Epidermal melanocyte (primary cell): ENCODE results near the gene PAN3.
"Not testable (repeated sequence)": the region's sequence is repeated elsewhere in the genome, so short reads cannot be mapped to it uniquely, and the experiment has no call there.

Source experiments
- DNase-seq: peaks from one replicate; pipeline ENCODE4 v3.0.0; 2011; ENCODE audit warnings: low spot score; ENCODE audit not compliant: insufficient read length

Gene PAN3

DNA sequence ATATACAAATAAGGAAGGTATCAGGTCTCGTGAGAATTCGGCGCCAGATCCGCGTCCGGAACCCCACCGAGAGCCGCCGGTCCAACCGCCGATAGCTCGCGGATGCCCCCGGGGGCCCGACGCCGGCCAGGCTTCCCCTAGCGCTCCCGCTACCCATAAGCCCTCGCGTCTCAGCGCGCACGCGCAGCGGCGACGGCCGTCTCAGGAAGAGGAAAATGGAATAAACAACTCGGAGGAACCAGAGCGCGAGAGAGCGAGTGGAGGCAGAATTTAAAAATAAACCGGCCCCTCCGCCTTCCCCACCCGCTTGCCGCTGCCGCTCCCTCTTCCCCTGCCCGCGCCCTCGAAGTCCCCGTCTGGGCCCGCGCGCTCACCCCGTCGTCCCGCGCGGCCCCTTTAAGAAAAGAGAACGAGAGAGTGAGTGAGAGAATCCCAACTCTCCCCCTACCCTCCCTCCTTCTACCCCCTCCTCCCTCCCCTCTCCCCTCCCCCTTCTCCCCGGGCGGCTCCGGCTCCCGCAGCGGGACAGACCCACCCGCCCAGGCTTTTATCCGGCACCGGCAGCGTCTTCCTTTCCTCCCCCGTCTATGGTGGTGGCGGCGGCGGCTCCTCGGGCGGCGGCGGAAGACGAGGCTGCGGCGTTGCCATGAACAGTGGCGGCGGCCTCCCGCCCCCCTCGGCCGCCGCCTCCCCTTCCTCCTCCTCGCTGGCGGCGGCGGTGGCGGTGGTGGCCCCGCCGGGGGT is at the start of gene PAN3:
TSS of gene PAN3 (plus strand) at position 534 of the 744 bp plus-strand sequence. CDS start at position 647, 113 bp downstream.
- DNase-seq, result peak; percentile 73

- DNase-seq, result no peak
Measured at GRCh38 chr13:28089065-28089464, 49.3 kb upstream of the PAN3 start.

GRCh38 chr13:28092431-28092830 is 45.9 kb upstream of the PAN3 start:
- no peak for DNase-seq

- no peak for DNase-seq
Measured at GRCh38 chr13:28093881-28094280, 44.5 kb upstream of the PAN3 start.

- no peak for DNase-seq
Measured at GRCh38 chr13:28094306-28094705, 44.0 kb upstream of the PAN3 start.

DNA sequence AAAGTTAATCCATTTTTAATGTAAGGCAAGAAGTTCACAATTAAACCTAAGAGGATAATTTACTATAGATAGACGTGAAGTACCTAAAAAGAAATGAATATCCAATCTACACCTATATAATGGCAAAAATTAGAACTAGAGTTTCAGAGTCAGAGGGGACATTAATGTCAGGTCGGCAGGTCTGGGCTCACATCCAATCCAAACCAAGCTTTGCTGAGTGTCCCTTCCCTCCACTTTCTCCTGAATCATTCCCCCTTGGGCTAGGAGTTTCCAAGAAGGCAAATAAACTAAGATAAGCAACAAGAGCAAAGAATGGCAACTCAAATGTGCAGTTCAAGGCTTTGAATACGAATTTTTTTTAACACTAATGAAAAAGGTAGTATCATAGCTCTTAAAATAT is 40.8 kb upstream of the PAN3 start:
- DNase-seq, result no peak

GRCh38 chr13:28099396-28100149 is 38.8 kb upstream of the PAN3 start:
- DNase-seq, result no peak

- DNase-seq, result no peak
Measured at GRCh38 chr13:28100150-28101121, 37.9 kb upstream of the PAN3 start, which contains the start of gene FLT3. Gene FLT3, minus strand, starts transcription at chr13:28100576. Its CDS starts 66 bp downstream, at chr13:28100510.

GRCh38 chr13:28101886-28102285 is 36.5 kb upstream of the PAN3 start:
- not testable (repeated sequence) for DNase-seq

DNA sequence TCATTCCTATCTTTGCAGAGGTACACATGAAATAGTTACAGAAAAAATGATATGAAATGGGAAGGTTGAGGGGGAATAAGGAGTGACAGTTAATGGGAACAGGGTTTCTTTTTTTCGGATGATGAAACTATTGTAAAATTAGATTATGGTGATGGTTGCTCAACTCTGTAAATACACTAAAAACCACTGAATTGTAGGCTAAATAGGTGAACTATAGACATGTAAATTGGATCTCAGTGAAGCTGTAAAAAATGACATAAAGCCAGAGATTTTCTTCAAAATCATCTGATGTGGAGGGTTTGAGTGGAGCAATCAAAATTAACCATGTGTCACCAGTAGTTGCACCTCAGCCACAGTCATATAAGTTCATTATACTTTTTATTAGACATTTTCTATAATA is 31.4 kb upstream of the PAN3 start:
- no peak for DNase-seq

DNA sequence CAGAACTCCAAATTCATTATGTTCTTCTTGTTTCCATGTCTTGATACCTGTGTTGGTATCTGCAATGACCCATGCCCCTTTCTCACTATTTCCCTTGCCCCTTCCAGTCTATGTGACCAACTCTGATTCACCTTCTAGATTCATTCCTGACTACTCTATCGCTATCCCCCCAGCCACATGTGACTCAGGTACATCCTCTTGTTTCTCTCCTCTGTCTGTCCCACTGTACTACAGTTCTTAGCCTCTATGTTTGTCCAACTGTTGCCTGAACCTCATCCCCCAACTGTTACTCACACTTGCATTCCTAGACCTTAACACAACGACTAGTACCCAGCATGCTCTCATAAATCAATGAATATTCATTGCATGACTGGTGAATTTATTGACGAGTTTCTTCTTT is 27.9 kb upstream of the PAN3 start:
- DNase-seq, result no peak

DNA sequence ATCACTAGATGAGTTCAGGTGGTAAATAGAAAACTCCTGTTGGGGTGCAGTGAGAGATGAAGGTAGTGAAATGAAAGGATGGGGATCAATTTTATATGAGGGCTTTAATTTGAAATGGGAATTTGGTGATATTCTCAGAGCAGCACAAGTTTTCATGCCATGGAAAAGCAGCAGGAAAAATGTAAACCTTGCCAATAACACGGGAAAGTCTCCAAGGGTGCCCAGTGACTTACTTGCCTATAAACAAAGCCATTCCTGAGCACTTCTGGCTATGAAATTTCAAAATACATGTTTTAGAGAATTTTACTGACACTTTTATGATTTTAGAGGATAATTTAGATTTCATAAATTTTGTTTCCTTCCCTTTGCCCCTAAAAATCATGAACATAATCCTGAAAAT is 21.6 kb upstream of the PAN3 start:
- no peak for DNase-seq

GRCh38 chr13:28117689-28118377 is 20.5 kb upstream of the PAN3 start:
- DNase-seq, result no peak

GRCh38 chr13:28120317-28120716 is 18.0 kb upstream of the PAN3 start:
- no peak for DNase-seq

DNA sequence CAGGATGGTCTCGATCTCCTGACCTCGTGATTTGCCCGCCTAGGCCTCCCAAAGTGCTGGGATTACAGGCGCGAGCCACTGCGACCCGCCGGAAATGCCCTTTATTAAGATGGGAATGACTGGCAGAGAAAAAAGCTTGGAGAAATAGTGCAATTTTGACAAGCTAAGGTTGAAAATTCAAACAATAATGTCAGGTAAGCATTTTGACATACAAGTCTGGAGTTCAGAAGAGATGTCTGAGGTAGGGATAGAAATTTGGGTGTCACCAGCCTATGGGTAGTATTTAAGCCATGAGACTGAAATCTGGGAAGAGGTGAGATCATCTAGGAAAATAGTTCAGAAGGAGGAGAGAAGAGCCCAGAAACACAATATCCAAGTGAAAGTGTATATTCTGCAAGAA is 17.1 kb upstream of the PAN3 start:
- no peak for DNase-seq

DNA sequence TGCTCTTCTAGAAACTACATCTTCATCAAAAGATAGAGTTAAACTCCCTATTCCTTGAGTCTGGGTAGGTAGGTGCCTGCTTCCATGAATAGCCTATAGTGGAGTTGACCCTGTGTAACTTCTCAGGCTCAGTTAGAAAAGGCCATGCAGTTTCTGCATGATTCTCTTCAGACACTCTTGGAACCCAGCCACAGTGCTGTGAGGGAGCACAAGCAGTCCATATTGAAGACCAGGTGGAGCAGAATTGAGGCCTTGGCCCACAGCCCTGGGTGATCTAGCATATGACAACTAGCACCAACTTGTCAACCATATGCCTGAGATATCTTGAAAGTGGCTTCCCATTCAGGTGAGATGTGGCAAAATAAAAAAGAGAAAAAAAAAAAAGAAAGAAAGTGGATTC is 10.3 kb upstream of the PAN3 start:
- DNase-seq, result no peak

DNA sequence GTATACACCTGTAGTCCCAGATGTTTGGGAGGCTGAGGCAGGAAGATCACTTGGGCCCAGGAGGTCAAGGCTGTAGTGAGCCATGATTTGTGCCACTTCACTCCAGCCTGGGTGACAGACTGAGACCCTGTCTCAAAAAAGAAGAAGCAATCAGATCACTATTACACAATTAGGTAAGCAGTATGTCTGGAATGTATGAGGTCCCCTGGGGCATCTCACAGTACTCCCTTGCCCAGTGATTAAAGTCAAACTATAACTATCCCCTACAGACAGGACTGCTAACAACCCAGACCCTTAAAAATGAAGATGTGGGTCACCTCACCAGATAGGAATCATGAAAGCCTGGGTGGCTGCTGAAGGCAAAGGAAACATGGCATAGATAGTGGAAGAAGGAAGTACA is 9.4 kb upstream of the PAN3 start:
- no peak for DNase-seq

GRCh38 chr13:28129911-28130693 is 8.2 kb upstream of the PAN3 start:
- DNase-seq, result no peak

DNA sequence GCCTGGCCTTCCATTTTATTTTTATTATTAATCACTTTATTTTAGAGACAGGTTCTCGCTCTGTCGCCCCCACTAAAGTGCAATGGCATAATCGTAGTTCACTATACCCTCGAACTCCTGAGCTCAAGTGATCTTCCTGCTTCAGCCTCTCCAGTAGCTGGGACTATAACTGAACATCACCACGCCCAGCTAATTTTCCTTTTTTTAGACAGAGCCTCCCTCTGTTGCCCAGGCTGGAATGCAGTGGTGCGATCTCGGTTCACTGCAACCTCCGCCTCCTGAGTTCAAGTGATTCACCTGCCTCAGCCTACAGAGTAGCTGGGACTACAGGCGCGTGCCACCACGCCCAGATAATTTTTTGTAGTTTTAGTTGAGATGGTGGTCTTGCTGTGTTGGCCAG is 6.7 kb upstream of the PAN3 start:
- DNase-seq, result no peak

- no peak for DNase-seq
Measured at GRCh38 chr13:28136916-28137315, 1.4 kb upstream of the PAN3 start.
